ENCODE results near the gene DNAJC5.
A peak's percentile ranks its signal among the peaks of the same experiment; 100 is the strongest.
"Not testable (repeated sequence)": the region's sequence is repeated elsewhere in the genome, so short reads cannot be mapped to it uniquely, and the experiment has no call there.

DNAJC5 gene

GRCh38 chr20:63894358-63895201, at the start of gene DNAJC5:
Gene DNAJC5 (plus strand): TSS chr20:63895126. CDS start chr20:63928346, 33,220 bp downstream.
- DNase-seq (ENCODE audit: low read depth in 2 of 2) = peak; percentile 93 to 94

GRCh38 chr20:63846128-63846771, 48.7 kb upstream of the DNAJC5 start:
- DNase-seq (ENCODE audit: low read depth in 2 of 2) = no peak

- no peak for DNase-seq (ENCODE audit: low read depth in 2 of 2)
Observed at GRCh38 chr20:63846888-63847236, 48.1 kb upstream of the DNAJC5 start.

GRCh38 chr20:63847237-63848002, 47.5 kb upstream of the DNAJC5 start:
- no peak for DNase-seq (ENCODE audit: low read depth in 2 of 2)

GRCh38 chr20:63848003-63848911, 46.7 kb upstream of the DNAJC5 start:
- DNase-seq (ENCODE audit: low read depth in 2 of 2) = no peak

GRCh38 chr20:63850689-63851547, 44.0 kb upstream of the DNAJC5 start:
- peak; percentile 62 to 63 for DNase-seq (ENCODE audit: low read depth in 2 of 2)

- DNase-seq (ENCODE audit: low read depth in 2 of 2) = not testable (repeated sequence)
Observed at GRCh38 chr20:63851548-63851943, 43.4 kb upstream of the DNAJC5 start.

- DNase-seq (ENCODE audit: low read depth in 2 of 2) = not testable (repeated sequence)
Observed at GRCh38 chr20:63853733-63854068, 41.2 kb upstream of the DNAJC5 start.

GRCh38 chr20:63854069-63854765, 40.7 kb upstream of the DNAJC5 start:
- no peak for DNase-seq (ENCODE audit: low read depth in 2 of 2)

- no peak for DNase-seq (ENCODE audit: low read depth in 2 of 2)
Observed at GRCh38 chr20:63854766-63855362, 40.1 kb upstream of the DNAJC5 start.

- DNase-seq (ENCODE audit: low read depth in 2 of 2) = no peak
Observed at GRCh38 chr20:63855363-63856097, 39.4 kb upstream of the DNAJC5 start.

- no peak for DNase-seq (ENCODE audit: low read depth in 2 of 2)
Observed at GRCh38 chr20:63856098-63856511, 38.8 kb upstream of the DNAJC5 start.

GRCh38 chr20:63857764-63858392, 37.0 kb upstream of the DNAJC5 start:
- no peak for DNase-seq (ENCODE audit: low read depth in 2 of 2)

- DNase-seq (ENCODE audit: low read depth in 2 of 2) = no peak
Observed at GRCh38 chr20:63858393-63859165, 36.3 kb upstream of the DNAJC5 start.

- no peak for DNase-seq (ENCODE audit: low read depth in 2 of 2)
Observed at GRCh38 chr20:63859166-63859699, 35.7 kb upstream of the DNAJC5 start.

GRCh38 chr20:63860325-63861051, 34.4 kb upstream of the DNAJC5 start:
- DNase-seq (ENCODE audit: low read depth in 2 of 2) = no peak
